ENCODE measurements around the gene MED15.

- peak in 1 of 11 experiments; percentile 14 for TF ChIP-seq CTCF (IDR thresholded peaks at IDR 0.05 in 8 of 11, conservative IDR thresholded peaks at IDR 0.05 in 3 of 11)
- TF ChIP-seq POLR2AphosphoS5 (IDR thresholded peaks at IDR 0.05), result peak; percentile 96 to 98 (median 97)
Measured at GRCh38 chr22:20507253-20508066, at the start of gene MED15.
